HepG2 (cell line): ENCODE data around the gene GDPD5. TPM values are rescaled to one million over a fixed set of nuclear protein-coding genes. Genes with fewer than 3 reads are reported as not detected.
A peak's percentile ranks its signal among the peaks of the same experiment; 100 is the strongest.

ENCODE experiments used
- FOXM1 ChIP-seq: sonication (generic); formaldehyde crosslinking; IDR thresholded peaks from 2 replicates; pipeline ENCODE4 v1.5.0; 2020; ENCODE audit warnings: missing genetic modification reagents
- NFKBIZ ChIP-seq: IDR thresholded peaks from 2 replicates; pipeline ENCODE4 v1.6.1; 2018; ENCODE audit warnings: missing genetic modification reagents, missing compliant biosample characterization
- NKX3-1 ChIP-seq: sonication (generic); formaldehyde crosslinking; IDR thresholded peaks from 2 replicates; pipeline ENCODE4 v1.5.0; 2020; ENCODE audit warnings: missing genetic modification reagents
- PRPF4 ChIP-seq: fragments of 200-400 bp; formaldehyde crosslinking; IDR thresholded peaks from 2 replicates; pipeline ENCODE4 v1.6.1; 2016; ENCODE audit warnings: low read length, low read depth; ENCODE audit not compliant: poor library complexity, severe bottlenecking
- SMYD3 ChIP-seq: sonication (generic); formaldehyde crosslinking; IDR thresholded peaks from 2 replicates; pipeline ENCODE4 v1.8.1; 2023; ENCODE audit warnings: mild to moderate bottlenecking, missing genetic modification reagents
- TAF1 ChIP-seq: sonication (generic); formaldehyde crosslinking; IDR thresholded peaks from 2 replicates; pipeline ENCODE4 v1.4.0; 2020; ENCODE audit warnings: missing genetic modification reagents
- TBX3 ChIP-seq: fragments of 450-650 bp; IDR thresholded peaks from 2 replicates; pipeline ENCODE4 v1.6.1; 2017; ENCODE audit warnings: antibody characterized with exemption, mild to moderate bottlenecking, inconsistent platforms, borderline replicate concordance
- ZBTB20 ChIP-seq: sonication (generic); formaldehyde crosslinking; IDR thresholded peaks from 2 replicates; pipeline ENCODE4 v1.8.1; 2023; ENCODE audit warnings: missing genetic modification reagents, low read depth, mild to moderate bottlenecking, borderline replicate concordance
- ZFP90 ChIP-seq: sonication (generic); formaldehyde crosslinking; IDR thresholded peaks from 2 replicates; pipeline ENCODE4 v1.8.0; 2022; ENCODE audit warnings: missing genetic modification reagents, mild to moderate bottlenecking, inconsistent platforms, borderline replicate concordance
- ZNF790 ChIP-seq: sonication (generic); formaldehyde crosslinking; IDR thresholded peaks from 2 replicates; pipeline ENCODE4 v1.8.0; 2022; ENCODE audit warnings: missing genetic modification reagents, mild to moderate bottlenecking, borderline replicate concordance
- ZSCAN31 ChIP-seq: sonication (generic); formaldehyde crosslinking; IDR thresholded peaks from 2 replicates; pipeline ENCODE4 v1.5.0; 2020; ENCODE audit warnings: low read depth, mild to moderate bottlenecking, missing genetic modification reagents
- polyA plus RNA-seq, 8 experiments: library from polyadenylated mRNA; depleted of rRNA in 3 of 8; stranded (reverse) in 7 of 8; unstranded in 1 of 8; fragments of >200 nt; fragmentation: Illumina TruSeq in 4 of 8; extraction: Trizol in 4 of 8; gene quantifications; 2 replicates each; pipeline versions ENCODE4 v1.2.1 to v1.2.3, GENCODE V29; 2011 to 2016; ENCODE audit warnings: low read depth in 4 of 8, missing spikeins in 1 of 8, mixed read lengths in 1 of 8; ENCODE audit not compliant: insufficient read depth in 1 of 8
- total RNA-seq, 5 experiments: library from RNA; depleted of rRNA; stranded (reverse); fragments of >200 nt; fragmentation: Illumina TruSeq; extraction: Trizol; gene quantifications; 2 replicates each; pipeline ENCODE4 v1.2.3, GENCODE V29; 2016; ENCODE audit warnings: low read depth in 1 of 5
- TF ChIP-seq, protein P1 (sequence below), 2 experiments: sonication (generic) in 1 of 2; formaldehyde crosslinking in 1 of 2; IDR thresholded peaks; 2 replicates each; pipeline versions ENCODE4 v1.4.0 to v1.6.1; 2016 to 2020; ENCODE audit warnings: borderline replicate concordance in 1 of 2, low read depth in 1 of 2, mild to moderate bottlenecking in 1 of 2, missing genetic modification reagents in 1 of 2
- TF ChIP-seq, protein P2 (sequence below): sonication (generic); formaldehyde crosslinking; IDR thresholded peaks from 2 replicates; pipeline ENCODE4 v1.9.0; 2021; ENCODE audit warnings: mild to moderate bottlenecking, missing genetic modification reagents
- TF ChIP-seq, protein P3 (sequence below): sonication (generic); formaldehyde crosslinking; IDR thresholded peaks from 2 replicates; pipeline ENCODE4 v1.9.0; 2021; ENCODE audit warnings: missing genetic modification reagents, borderline replicate concordance

The GDPD5 gene
- total and polyA plus RNA-seq, 2 of the 13 experiments (the other 11 are each of a cell fraction or from before 2014, with no cell fraction given), result 55.0 to 67.5 TPM

DNA sequence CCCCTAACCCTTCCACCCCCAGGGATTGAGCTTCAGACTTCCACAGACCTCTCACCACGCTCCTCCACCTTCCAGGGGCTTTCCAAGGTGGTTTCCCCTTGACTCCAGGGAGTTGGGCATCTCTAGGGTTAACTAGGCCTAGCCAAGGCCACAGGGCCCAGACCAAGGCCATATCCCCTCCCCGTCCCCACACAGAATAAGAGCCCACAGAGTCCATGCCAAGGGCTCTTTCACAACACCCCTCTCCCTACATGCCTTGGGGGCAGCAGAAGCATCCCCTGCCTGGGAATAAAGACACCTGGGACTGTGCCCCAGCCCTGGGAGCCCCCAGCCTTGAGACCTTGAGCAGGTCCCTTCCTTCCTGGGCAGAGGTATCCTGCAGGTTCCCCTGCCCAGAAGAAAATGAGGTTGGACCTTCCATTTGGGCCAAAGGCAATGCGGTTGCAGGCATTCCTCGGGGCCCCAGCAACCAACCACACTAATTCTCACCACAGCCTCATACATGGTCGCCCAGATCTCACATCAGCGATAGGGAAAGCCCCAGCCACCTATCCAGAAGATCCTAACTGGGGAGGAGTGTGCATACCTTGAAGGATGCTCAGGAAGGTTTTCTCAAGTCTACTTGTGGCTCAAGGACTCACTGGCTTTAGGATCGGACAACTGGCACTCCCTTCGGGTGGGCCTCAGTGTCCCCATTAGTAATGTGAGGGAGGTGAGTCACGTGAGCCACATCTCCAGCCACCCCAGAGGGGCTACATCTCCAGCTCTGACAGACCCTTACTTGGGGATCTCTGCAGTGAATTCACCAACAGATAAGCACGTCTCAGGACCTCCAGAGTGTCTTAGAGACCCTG lies 1.7 kb downstream of the GDPD5 start (continued):
- TF ChIP-seq, protein P1, sequence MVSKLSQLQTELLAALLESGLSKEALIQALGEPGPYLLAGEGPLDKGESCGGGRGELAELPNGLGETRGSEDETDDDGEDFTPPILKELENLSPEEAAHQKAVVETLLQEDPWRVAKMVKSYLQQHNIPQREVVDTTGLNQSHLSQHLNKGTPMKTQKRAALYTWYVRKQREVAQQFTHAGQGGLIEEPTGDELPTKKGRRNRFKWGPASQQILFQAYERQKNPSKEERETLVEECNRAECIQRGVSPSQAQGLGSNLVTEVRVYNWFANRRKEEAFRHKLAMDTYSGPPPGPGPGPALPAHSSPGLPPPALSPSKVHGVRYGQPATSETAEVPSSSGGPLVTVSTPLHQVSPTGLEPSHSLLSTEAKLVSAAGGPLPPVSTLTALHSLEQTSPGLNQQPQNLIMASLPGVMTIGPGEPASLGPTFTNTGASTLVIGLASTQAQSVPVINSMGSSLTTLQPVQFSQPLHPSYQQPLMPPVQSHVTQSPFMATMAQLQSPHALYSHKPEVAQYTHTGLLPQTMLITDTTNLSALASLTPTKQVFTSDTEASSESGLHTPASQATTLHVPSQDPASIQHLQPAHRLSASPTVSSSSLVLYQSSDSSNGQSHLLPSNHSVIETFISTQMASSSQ (IDR thresholded peaks at IDR 0.05; ENCODE audit: low read depth), result no peak
- TF ChIP-seq, protein P1 (CRISPR knock-in tag; IDR thresholded peaks at IDR 0.05; ENCODE audit: borderline replicate concordance), result peak; percentile 46; the same call in 1 of the 2 replicates
- no peak for TF ChIP-seq SMYD3 (CRISPR knock-in tag)
- TF ChIP-seq, protein P2, sequence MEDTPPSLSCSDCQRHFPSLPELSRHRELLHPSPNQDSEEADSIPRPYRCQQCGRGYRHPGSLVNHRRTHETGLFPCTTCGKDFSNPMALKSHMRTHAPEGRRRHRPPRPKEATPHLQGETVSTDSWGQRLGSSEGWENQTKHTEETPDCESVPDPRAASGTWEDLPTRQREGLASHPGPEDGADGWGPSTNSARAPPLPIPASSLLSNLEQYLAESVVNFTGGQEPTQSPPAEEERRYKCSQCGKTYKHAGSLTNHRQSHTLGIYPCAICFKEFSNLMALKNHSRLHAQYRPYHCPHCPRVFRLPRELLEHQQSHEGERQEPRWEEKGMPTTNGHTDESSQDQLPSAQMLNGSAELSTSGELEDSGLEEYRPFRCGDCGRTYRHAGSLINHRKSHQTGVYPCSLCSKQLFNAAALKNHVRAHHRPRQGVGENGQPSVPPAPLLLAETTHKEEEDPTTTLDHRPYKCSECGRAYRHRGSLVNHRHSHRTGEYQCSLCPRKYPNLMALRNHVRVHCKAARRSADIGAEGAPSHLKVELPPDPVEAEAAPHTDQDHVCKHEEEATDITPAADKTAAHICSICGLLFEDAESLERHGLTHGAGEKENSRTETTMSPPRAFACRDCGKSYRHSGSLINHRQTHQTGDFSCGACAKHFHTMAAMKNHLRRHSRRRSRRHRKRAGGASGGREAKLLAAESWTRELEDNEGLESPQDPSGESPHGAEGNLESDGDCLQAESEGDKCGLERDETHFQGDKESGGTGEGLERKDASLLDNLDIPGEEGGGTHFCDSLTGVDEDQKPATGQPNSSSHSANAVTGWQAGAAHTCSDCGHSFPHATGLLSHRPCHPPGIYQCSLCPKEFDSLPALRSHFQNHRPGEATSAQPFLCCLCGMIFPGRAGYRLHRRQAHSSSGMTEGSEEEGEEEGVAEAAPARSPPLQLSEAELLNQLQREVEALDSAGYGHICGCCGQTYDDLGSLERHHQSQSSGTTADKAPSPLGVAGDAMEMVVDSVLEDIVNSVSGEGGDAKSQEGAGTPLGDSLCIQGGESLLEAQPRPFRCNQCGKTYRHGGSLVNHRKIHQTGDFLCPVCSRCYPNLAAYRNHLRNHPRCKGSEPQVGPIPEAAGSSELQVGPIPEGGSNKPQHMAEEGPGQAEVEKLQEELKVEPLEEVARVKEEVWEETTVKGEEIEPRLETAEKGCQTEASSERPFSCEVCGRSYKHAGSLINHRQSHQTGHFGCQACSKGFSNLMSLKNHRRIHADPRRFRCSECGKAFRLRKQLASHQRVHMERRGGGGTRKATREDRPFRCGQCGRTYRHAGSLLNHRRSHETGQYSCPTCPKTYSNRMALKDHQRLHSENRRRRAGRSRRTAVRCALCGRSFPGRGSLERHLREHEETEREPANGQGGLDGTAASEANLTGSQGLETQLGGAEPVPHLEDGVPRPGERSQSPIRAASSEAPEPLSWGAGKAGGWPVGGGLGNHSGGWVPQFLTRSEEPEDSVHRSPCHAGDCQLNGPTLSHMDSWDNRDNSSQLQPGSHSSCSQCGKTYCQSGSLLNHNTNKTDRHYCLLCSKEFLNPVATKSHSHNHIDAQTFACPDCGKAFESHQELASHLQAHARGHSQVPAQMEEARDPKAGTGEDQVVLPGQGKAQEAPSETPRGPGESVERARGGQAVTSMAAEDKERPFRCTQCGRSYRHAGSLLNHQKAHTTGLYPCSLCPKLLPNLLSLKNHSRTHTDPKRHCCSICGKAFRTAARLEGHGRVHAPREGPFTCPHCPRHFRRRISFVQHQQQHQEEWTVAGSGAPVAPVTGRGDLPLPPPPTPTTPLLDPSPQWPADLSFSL (CRISPR knock-in tag), result no peak
- no peak for TF ChIP-seq FOXM1
- TF ChIP-seq ZSCAN31 (CRISPR knock-in tag), result peak; percentile 52; the same call in 1 of the 2 replicates
- TF ChIP-seq NKX3-1 (CRISPR knock-in tag), result no peak
- TF ChIP-seq ZBTB20 (CRISPR knock-in tag), result no peak
- TF ChIP-seq ZFP90 (CRISPR knock-in tag), result no peak
- TF ChIP-seq TBX3, result no peak
- no peak; the same call in none of the 2 replicates for TF ChIP-seq TAF1
- 0 out of 2 replicates have a peak, but pooled peaks have one; percentile 45 for TF ChIP-seq NFKBIZ (CRISPR knock-in tag)
- TF ChIP-seq PRPF4, result no peak
- TF ChIP-seq ZNF790 (CRISPR knock-in tag), result no peak
- TF ChIP-seq, protein P3, sequence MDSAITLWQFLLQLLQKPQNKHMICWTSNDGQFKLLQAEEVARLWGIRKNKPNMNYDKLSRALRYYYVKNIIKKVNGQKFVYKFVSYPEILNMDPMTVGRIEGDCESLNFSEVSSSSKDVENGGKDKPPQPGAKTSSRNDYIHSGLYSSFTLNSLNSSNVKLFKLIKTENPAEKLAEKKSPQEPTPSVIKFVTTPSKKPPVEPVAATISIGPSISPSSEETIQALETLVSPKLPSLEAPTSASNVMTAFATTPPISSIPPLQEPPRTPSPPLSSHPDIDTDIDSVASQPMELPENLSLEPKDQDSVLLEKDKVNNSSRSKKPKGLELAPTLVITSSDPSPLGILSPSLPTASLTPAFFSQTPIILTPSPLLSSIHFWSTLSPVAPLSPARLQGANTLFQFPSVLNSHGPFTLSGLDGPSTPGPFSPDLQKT (CRISPR knock-in tag), result no peak
